Peyer's patch (tissue), 4 donors: ENCODE measurements around the gene MSS51.

Source experiments
- CTCF ChIP-seq, 6 experiments: fragments of 450-650 bp in 4 of 6; fragments of 200-600 bp in 2 of 6; sonication (generic) in 1 of 6; IDR thresholded peaks; one replicate each; pipeline ENCODE4 v1.5.1; 2017 to 2019; ENCODE audit warnings: antibody characterized with exemption in 6 of 6, mild to moderate bottlenecking in 3 of 6, moderate library complexity in 1 of 6
- POLR2A ChIP-seq, 2 donors: fragments of 450-650 bp; IDR thresholded peaks; one replicate each; pipeline ENCODE4 v1.5.1; 2017; ENCODE audit warnings: antibody characterized with exemption in 2 of 2, mild to moderate bottlenecking in 2 of 2, moderate library complexity in 2 of 2

- TF ChIP-seq CTCF (IDR thresholded peaks at IDR 0.05), result no peak
- no peak for TF ChIP-seq POLR2A (IDR thresholded peaks at IDR 0.05)
Measured at GRCh38 chr10:73467206-73467605, 33.8 kb upstream of the MSS51 start.
